ENCODE results near the gene PLPP1. TPM values are rescaled to one million over a fixed set of nuclear protein-coding genes. Genes with fewer than 3 reads are reported as not detected.

Gene PLPP1
- total and polyA plus RNA-seq, 2 of the 13 experiments (the other 11 are each of a cell fraction or from before 2014, with no cell fraction given): 7.3 to 12.1 TPM

DNA sequence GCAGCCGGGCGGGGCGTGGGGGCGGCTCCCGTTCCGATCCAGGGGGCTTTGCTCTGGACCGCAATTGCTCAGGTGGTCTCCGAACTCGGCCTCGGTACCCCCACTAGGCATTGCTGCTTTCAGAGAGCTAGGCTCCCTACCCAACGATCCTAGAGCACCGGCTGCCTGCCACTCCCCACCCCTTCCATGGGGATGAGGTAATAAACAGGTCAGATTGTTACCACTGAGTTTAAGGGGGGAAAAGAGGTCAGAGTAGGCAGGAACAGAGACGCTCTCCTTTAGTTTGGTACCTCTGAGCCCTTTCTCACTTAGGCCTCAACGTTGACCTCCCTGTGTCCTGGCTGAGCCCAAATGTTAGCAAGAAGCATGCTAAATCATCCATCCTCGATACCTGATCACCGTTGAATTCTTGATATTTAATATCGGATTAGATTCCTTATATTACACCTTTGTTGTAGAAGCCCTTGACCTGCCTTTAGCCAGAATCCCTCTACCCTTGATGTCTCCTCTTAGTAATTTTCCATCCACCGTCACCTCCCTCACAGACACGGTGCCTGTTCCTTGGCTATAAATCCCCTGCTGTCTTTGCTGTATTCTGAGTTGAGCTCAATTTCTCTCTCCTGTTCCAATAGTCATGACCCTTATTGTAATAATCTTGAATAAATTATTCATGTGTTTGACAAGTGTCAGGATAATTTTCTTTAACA lies 588 bp upstream of the PLPP1 start:
- TSS peak; percentile 70 for BruUV-seq (replicated peaks)
- Histone ChIP-seq H3K4me1 (ENCODE audit: insufficient read depth, low read length) (peaks cover 24% of the 10 kb centered on the region), H2AFZ (ENCODE audit: low read length) (peak overlapping the region; percentile 72), H3K27me3 (ENCODE audit: control insufficient read depth in 1 of 2, insufficient read depth in 2 of 2, low read length in 2 of 2) (no peaks in the 10 kb centered on the region), H3K4me2 (ENCODE audit: low read depth, low read length) (peak overlapping the region; percentile 89), H3K27ac (ENCODE audit: extremely low read length, insufficient read depth, low read length) (no peak overlapping the region), H3K9me3 (ENCODE audit: low read length) (no peaks in the 10 kb centered on the region), H3K79me2 (ENCODE audit: insufficient read depth, low read length) (peaks cover 2% of the 10 kb centered on the region), H3K36me3 (replicated peaks in 1 of 2; ENCODE audit: control insufficient read depth in 1 of 2, insufficient read depth in 2 of 2, low read length in 2 of 2) (no peaks in the 10 kb centered on the region), H3K4me3 (replicated peaks in 1 of 3; ENCODE audit: insufficient read depth in 1 of 3, low read depth in 2 of 3, low read length in 3 of 3) (peak overlapping the region; percentile 81 to 95 (median 89)), H3K9ac (ENCODE audit: insufficient read depth, low read depth, low read length) (peak overlapping the region; percentile 20; the same call in 1 of the 2 replicates), H4K20me1 (ENCODE audit: insufficient read depth, low read length) (no peaks in the 10 kb centered on the region)
- no peak for FAIRE-seq
- ChIA-PET POLR2A (interaction anchor here (1.2 kb wide), 1 partner anchor 13 kb away, joined by 4 read pairs; no protein-coding TSS in a partner anchor), CTCF (ENCODE audit: low intra/inter-chr PET ratio, low total read pairs) (no interaction called here)
- ATAC-seq: peak; percentile 25
- 7% methylated on average over 11 of the region's 19 CpGs for WGBS (ENCODE audit: low lambda C conversion rate)
- intact Hi-C loops (cut with micrococcal nuclease; ENCODE audit: unreplicated experiment): loop anchor here (1.0 kb wide), 1 partner anchor 12 kb away; no protein-coding TSS in a partner anchor
- in situ Hi-C loops (cut with HindIII; ENCODE audit: extremely low pct_ligation_motif_present, low pct_unique_long_range_greater_than_20kb): no loop called here
- DNase-seq (ENCODE audit: low spot score): no peak
- 0 out of 2 replicates have a peak, but pooled peaks have one; percentile 4 for TF ChIP-seq RXRA (CRISPR knock-in tag; IDR thresholded peaks at IDR 0.05)
- TF ChIP-seq POLR2AphosphoS5 (IDR thresholded peaks at IDR 0.05; ENCODE audit: low read depth, low read length): no peak
- TF ChIP-seq SAFB2 (CRISPR knock-in tag; IDR thresholded peaks at IDR 0.05; ENCODE audit: borderline replicate concordance, low read depth): 0 out of 2 replicates have a peak, but pooled peaks have one; percentile 26
- no peak for TF ChIP-seq GRHL1 (CRISPR knock-in tag; conservative IDR thresholded peaks at IDR 0.05)
- no peak for TF ChIP-seq ZNF232 (CRISPR knock-in tag; IDR thresholded peaks at IDR 0.05; ENCODE audit: borderline replicate concordance)
- TF ChIP-seq EHMT2 (IDR thresholded peaks at IDR 0.05; ENCODE audit: borderline replicate concordance, low read depth, low read length): no peak
- TF ChIP-seq IKZF5 (CRISPR knock-in tag; IDR thresholded peaks at IDR 0.05): 0 out of 2 replicates have a peak, but pooled peaks have one; percentile 16
- TF ChIP-seq, protein P1, sequence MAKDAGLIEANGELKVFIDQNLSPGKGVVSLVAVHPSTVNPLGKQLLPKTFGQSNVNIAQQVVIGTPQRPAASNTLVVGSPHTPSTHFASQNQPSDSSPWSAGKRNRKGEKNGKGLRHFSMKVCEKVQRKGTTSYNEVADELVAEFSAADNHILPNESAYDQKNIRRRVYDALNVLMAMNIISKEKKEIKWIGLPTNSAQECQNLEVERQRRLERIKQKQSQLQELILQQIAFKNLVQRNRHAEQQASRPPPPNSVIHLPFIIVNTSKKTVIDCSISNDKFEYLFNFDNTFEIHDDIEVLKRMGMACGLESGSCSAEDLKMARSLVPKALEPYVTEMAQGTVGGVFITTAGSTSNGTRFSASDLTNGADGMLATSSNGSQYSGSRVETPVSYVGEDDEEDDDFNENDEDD (CRISPR knock-in tag; IDR thresholded peaks at IDR 0.05; ENCODE audit: borderline replicate concordance): no peak
- no peak for TF ChIP-seq ELF3 (CRISPR knock-in tag; IDR thresholded peaks at IDR 0.05)
- TF ChIP-seq SMAD3 (CRISPR knock-in tag; IDR thresholded peaks at IDR 0.05): no peak
- TF ChIP-seq NAIF1 (CRISPR knock-in tag; IDR thresholded peaks at IDR 0.05; ENCODE audit: borderline replicate concordance): 0 out of 2 replicates have a peak, but pooled peaks have one; percentile 8
- TF ChIP-seq FOSL1 (CRISPR knock-in tag; IDR thresholded peaks at IDR 0.05; ENCODE audit: borderline replicate concordance): no peak
- TF ChIP-seq POGZ (CRISPR knock-in tag; IDR thresholded peaks at IDR 0.05): no peak
- no peak for TF ChIP-seq ZNF414 (CRISPR knock-in tag; IDR thresholded peaks at IDR 0.05)
- TF ChIP-seq GTF3A (CRISPR knock-in tag; conservative IDR thresholded peaks at IDR 0.05): no peak
- TF ChIP-seq KLF9 (CRISPR knock-in tag; IDR thresholded peaks at IDR 0.05; ENCODE audit: low read depth): no peak
- TF ChIP-seq EP300 (IDR thresholded peaks at IDR 0.05; ENCODE audit: low read depth in 2 of 2, low read length in 2 of 2): no peak
- TF ChIP-seq EP300 (CRISPR knock-in tag; IDR thresholded peaks at IDR 0.05; ENCODE audit: borderline replicate concordance): no peak
- no peak for TF ChIP-seq RAD51 (IDR thresholded peaks at IDR 0.05; ENCODE audit: borderline replicate concordance)
- TF ChIP-seq SMARCC2 (IDR thresholded peaks at IDR 0.05): no peak
- TF ChIP-seq HOXD1 (CRISPR knock-in tag; IDR thresholded peaks at IDR 0.05): no peak

Measured in HepG2 (cell line).